Hematopoietic multipotent progenitor cell (in vitro differentiated cells): ENCODE measurements around the gene CD81. TPM values are rescaled to one million over a fixed set of nuclear protein-coding genes. Genes with fewer than 3 reads are reported as not detected.

Experiments used
- DNase-seq, 3 donors: peaks; one replicate each; pipeline ENCODE4 v3.0.0-alpha.2; 2011 to 2015; ENCODE audit warnings: low read depth in 2 of 3, low spot score in 2 of 3
- total RNA-seq: library from RNA; depleted of rRNA; stranded (reverse); fragments of >200 nt; gene quantifications from one replicate; pipeline ENCODE4 v1.2.3, GENCODE V29; 2012

CD81 gene
- total RNA-seq, 1 donor = 294 TPM

DNA sequence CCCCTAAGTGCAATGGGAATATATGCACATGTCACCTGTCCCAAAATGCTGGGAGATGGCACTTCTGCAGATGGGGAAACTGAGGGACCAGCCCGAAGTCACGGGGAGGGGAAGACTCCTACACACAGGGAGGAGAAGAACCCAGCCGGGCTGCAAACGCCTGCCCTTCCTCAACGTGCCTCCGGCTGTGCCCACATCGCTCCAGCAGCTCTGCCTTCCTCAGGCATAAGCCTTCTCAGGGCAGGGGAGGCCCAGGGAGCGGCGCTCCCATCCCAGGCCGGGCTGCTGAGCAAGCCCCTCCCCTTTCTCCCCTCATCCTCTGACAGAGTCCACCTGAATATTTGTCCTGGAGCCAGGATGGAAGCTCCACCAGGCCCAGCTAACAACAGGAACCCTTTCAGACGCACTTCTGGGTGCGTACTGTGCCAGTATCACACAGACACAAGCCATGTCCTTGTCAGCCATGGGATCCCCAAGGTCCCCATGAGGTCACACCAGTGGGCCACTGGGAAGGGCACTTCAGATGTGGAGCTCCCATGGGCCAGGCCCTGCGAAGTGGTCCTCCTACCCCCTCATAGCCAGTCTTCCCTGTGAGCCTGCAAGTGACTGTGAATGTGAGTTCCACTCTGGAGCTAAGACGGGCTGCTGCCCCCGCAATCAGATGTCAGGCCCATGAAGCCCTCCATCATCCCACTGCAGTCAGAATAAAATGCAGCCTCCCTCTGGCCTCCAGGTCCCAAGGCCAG is 2.5 kb upstream of the CD81 start:
- no peak for DNase-seq

DNA sequence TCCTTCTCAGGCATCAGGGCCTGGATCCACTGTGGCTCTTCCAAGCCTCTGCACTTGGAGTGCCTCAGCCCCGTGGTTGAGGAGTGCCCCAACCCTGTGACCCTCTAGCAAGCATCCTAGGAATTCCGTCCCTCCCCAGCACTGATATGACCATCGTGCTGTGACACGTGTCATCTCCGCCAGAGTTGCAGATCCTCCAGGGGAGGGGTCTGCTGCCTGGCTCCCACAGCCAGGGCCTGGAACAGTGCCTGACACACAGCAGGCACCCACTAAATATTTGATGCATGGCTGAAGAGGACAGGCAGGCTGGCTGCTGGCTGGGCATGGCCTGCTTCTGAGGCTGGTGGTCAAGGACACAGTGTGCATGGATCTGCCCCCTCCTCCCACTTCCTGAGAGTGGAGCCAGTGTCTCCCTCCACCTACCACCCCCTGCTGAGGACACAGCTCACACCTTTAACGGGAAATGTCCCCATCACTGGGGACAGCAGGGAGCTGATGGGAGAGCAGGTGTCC is 1.7 kb upstream of the CD81 start:
- no peak for DNase-seq

GRCh38 chr11:2375964-2376551 is 1.1 kb upstream of the CD81 start:
- DNase-seq = no peak

- DNase-seq = peak in 2 of 3 donors; percentile 54 to 72
These were observed 667 bp downstream of the CD81 start for GRCh38 chr11:2377511-2378443.

DNA sequence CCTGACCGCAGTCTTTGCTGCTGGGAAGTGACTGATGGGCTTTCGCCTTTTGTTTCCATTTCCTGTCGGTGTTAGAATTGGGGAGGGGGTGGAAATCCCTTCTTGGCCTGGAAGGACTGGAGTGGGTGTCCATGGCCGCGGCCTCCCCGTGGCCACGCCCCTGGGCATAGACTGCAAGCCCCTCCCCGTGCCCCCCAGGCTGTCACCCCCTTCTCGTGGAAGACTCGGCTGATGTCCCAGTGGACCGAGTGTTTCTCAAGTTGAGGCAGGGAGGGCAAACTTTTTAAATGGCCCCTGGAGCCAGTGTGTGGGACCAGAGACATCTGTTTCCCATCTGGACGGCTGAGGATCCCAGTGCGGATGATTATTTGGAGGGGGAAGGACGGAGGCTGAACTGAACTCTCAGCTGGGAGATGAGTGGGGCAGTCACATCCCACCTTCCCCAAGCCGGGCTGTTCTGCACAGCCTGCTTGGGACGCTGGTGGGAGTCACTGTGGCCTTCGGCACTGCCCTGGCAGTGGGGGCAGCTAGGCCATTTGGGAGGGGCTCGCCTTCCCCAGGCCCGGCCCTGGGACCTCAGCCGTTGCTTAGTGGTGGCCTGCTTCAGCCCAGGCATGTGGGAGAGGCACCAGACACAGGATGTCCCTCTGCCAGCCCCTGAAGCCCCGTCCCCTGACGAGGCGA is 1.6 kb downstream of the CD81 start:
- DNase-seq = no peak

DNA sequence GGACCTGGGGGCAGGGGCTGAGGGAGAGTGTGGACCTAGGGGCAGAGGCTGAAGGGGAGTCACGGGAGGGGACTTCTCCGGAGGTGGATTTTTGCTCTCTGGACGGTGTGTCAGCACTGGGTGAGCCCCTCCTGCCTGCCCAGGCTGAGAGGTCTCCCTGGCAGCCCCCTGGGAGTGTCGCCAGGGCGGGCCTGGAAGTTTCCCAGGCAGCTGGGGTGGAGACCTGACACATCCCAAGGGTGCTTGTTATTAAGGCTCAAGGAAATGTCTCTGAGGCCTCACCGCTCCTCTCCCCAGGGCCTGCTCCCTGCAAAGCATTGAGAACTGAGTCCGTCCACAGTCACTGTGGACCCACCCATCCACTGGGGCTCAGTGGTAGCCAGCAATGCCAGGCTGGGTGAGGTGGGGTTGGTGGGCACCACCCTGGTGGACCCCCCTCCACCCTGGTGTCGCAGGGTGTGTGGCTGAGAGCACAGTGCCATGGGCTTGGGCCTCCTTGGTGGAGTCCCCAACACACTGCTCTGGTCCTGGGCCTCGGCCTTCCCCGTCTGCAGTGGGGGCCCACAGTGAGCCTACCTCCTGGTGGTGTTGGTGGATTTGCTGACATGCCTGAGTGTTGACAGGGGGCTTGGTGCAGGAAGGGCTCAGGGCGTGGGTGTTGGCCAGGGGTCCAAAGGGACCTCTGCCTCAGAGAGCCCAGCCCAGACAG is 2.5 kb downstream of the CD81 start:
- no peak for DNase-seq

DNA sequence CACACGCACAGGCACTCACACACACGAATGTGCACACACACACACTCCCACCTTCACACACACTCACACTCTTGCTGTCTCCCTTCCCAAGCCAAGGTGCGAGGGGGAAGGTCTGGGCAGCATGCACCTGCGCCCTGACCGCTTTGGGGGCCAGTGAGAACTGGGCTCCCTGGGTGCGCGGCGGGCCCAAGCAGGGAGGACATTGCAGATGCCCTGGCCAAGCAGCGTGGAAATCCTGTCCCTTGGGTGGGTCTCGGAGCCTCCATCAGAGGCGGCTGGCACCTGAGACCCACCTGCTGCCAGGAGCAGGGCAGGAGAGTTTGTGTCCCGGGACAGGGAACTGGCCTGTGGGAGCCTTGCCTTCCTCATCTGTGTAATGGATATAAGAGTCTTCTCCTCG is 3.3 kb downstream of the CD81 start:
- DNase-seq = no peak

- no peak for DNase-seq
These were observed 3.8 kb downstream of the CD81 start for GRCh38 chr11:2380807-2381350.

- DNase-seq = no peak
These were observed 4.5 kb downstream of the CD81 start for GRCh38 chr11:2381494-2382128.

- no peak for DNase-seq
These were observed 5.0 kb downstream of the CD81 start for GRCh38 chr11:2382129-2382517.

DNA sequence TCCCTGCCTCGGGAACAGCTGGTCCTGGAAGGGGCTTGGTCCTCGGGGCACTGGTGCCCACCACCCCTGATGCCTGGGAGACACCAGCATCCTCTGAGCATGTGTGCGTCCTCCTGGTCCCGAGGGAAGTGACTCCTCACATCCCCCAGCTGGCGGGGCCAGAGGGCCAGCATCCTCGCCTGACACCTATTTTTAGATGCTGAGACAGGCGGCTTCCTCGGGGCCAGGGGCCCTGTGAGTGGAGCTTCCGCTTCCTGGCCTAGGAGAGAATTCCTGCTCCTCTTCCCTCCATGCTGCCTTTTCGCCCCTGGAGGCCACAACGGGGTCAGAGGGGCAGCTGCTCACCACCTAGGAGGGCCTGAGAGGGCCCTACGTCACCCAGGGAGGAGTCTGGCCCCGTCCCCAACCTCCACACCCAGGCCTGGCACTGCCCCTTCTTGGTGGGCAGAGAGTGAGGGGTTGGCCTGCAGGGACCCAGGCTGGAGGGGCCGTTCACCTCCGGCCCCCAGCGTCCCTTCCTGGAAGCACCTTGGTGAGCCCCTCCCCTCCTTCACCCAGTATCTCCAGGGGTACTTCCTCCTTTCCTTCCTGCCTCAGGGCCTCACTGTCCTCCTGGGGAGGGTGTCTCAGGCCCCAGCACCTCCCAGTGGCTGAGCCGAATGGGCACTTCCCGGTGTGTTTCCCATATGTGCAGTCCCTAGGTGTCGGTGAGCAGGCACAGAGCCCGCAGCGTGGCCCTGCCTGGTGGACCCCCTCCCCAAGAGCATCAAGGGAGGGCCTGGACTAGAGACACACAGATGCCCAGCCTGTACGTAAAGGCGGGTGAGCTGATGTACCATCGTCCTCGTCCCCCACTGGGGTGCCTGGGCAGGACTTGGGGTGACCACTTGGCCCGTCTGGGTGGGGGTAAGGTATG is 6.1 kb downstream of the CD81 start:
- no peak for DNase-seq

DNA sequence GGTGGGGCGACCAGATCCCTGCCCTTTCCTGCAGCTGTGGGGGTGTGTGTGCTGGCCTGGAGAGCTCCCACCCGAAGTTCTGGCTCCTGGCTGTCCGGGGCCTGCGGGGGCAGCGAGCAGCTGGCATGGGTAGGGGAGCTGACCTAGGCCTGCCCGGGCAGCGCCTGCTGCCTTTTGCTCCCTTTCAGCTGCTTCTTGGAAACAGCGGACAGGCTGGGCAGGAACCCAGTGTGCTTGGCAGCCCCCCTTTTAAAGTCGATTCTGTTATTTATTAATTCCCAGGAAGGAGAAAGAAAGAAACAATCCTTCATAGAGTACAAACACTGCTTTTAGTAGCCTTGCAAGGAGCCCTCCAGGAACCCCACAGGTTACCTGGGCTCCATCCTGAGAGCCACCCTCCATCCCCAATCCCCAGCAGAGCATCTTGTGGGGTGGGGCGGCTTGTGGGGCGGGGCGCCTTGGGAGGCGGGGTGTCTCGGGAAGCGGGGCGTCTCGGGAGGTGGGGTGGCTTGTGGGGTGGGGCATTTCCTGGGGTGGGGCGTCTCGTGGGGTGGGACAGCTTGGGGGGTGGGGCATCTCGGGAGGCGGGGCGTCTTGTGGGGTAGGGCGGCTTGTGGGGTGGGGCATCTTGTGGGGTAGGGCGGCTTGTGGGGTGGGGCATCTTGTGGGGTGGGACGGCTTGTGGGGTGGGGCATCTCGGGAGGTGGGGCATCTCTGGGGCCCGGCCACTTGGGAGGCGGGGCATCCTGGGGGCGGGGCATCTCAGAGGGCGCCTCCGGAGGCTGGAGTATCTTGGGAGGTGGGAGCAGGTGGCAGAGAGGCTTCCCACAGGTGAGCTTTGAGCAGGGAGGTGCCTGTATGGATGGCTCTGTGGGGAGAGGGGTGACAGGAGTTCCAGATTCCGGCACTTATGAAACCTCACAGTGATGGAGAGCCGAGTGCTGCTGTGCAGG is 7.0 kb downstream of the CD81 start:
- no peak for DNase-seq

DNA sequence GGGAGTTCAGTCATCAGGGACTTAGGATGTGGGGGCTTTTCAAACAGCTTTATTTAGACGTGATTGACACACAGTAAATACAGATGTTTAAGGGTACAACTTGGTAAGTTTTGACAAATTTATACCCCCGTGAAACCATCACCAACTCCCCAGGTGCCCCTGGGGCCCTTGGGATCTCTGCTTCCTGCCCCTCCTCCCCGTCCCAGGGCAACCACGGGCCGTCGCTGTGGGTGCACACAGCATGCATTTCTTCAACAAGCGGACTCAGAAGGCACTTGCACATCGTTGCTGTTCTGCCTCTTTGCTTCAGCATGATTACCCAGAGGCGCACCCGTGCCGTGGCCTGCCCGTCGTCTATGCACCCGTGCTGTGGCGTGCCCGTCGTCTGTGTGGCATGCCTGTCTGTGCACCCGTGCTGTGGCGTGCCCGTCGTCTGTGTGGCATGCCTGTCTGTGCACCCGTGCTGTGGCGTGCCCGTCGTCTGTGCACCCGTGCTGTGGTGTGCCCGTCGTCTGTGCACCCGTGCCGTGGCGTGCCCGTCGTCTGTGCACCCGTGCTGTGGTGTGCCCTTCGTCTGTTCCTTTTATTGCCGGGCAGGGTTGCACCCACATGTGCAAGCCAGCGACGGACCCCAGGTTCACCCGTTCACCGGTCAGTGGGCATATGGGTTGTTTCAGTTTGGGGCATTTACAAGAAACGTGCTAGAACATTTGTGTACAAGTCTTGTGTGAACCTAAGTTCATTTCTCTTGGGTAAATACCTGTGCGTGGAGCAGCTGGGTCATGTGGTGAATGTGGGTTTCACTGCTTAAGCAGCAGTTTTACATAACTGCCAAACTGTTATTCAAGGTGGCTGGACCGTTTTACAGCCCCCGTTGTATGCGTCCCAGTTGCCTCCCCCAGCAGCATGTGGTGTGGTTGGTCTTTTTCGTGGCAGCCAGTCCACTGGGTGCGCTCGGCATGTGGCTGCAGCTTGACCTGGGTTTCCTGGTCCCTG is 8.3 kb downstream of the CD81 start:
- DNase-seq = no peak

DNA sequence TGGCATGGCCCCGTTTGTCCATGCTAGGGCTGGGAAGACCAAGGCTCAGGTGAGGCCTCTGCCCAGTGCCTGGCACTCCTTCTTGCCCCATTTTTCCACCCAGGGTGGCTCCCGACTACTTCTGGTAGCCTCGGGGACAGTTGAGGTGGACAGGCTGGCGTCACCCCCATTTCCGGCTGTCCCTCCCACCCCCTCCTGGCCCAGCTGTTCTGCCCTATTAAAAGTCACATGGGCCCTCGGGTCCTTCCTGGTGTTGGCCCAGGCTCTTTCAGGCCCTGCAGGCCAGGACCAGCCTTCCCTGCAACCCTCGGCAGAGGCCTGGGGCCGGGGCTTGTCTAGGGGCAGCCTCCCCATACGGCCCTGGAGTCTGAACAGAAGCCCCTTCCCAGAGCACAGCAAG is 9.5 kb downstream of the CD81 start:
- DNase-seq = no peak

- DNase-seq = peak in 1 of 3 donors; percentile 62
These were observed 10.3 kb downstream of the CD81 start for GRCh38 chr11:2387266-2387987.
